GM21528 (cell line): ENCODE results near the gene CD53.
A peak's percentile ranks its signal among the peaks of the same experiment; 100 is the strongest.
"Not testable (repeated sequence)": the region's sequence is repeated elsewhere in the genome, so short reads cannot be mapped to it uniquely, and the experiment has no call there.

Experiments
- ATAC-seq: cut with Tn5 transposase; IDR thresholded peaks from one replicate; pipeline ENCODE4 v1.9.1; 2021; ENCODE audit warnings: mild to moderate bottlenecking, moderate library complexity; ENCODE audit not compliant: unreplicated experiment, low FRiP score

The CD53 gene

GRCh38 chr1:110872745-110873720 lies at the start of gene CD53:
Gene CD53, plus strand, starts transcription at chr1:110873148. Its CDS starts 18,261 bp downstream, at chr1:110891409.
- no peak for ATAC-seq

GRCh38 chr1:110824192-110824591 lies 48.8 kb upstream of the CD53 start:
- ATAC-seq = no peak

- ATAC-seq = peak; percentile 76
Measured at GRCh38 chr1:110829955-110830553, 42.9 kb upstream of the CD53 start.

- not testable (repeated sequence) for ATAC-seq
Measured at GRCh38 chr1:110833779-110834178, 39.2 kb upstream of the CD53 start.

GRCh38 chr1:110846861-110847260 lies 26.1 kb upstream of the CD53 start:
- ATAC-seq = no peak

- ATAC-seq = no peak
Measured at GRCh38 chr1:110850145-110850544, 22.8 kb upstream of the CD53 start.

GRCh38 chr1:110850627-110851026 lies 22.3 kb upstream of the CD53 start:
- ATAC-seq = no peak

GRCh38 chr1:110853135-110853534 lies 19.8 kb upstream of the CD53 start:
- no peak for ATAC-seq

- no peak for ATAC-seq
Measured at GRCh38 chr1:110856410-110856809, 16.5 kb upstream of the CD53 start.

- no peak for ATAC-seq
Measured at GRCh38 chr1:110857964-110858948, 14.7 kb upstream of the CD53 start.

- ATAC-seq = no peak
Measured at GRCh38 chr1:110859062-110859461, 13.9 kb upstream of the CD53 start.

GRCh38 chr1:110860174-110860573 lies 12.8 kb upstream of the CD53 start:
- ATAC-seq = no peak

GRCh38 chr1:110860620-110861019 lies 12.3 kb upstream of the CD53 start:
- not testable (repeated sequence) for ATAC-seq

GRCh38 chr1:110861942-110862341 lies 11.0 kb upstream of the CD53 start:
- ATAC-seq = not testable (repeated sequence)

- no peak for ATAC-seq
Measured at GRCh38 chr1:110864287-110864686, 8.7 kb upstream of the CD53 start.

- ATAC-seq = no peak
Measured at GRCh38 chr1:110870721-110871388, 2.1 kb upstream of the CD53 start.

- no peak for ATAC-seq
Measured at GRCh38 chr1:110872366-110872744, 593 bp upstream of the CD53 start.

GRCh38 chr1:110873856-110874255 lies 908 bp downstream of the CD53 start:
- no peak for ATAC-seq

GRCh38 chr1:110874324-110875215 lies 1.6 kb downstream of the CD53 start:
- ATAC-seq = no peak
